OCI-LY1 (cell line): Measurements from ENCODE around the gene TINAG.

Source experiments
- CTCF ChIP-seq: fragments of 200-600 bp; sonication (generic), shearing (Covaris generic); IDR thresholded peaks from 2 replicates; pipeline ENCODE4 v1.5.1; 2017; ENCODE audit warnings: mild to moderate bottlenecking, antibody characterized with exemption, low read length, moderate library complexity, mixed read lengths
- EZH2 ChIP-seq: fragments of 200-600 bp; sonication (generic), shearing (Covaris generic); IDR thresholded peaks from 2 replicates; pipeline ENCODE4 v1.8.0; 2017; ENCODE audit warnings: borderline replicate concordance, mixed run types, mild to moderate bottlenecking, antibody characterized with exemption, low read length, moderate library complexity, mixed read lengths

GRCh38 chr6:54264581-54265272, 43.5 kb upstream of the TINAG start:
- no peak for TF ChIP-seq CTCF
- no peak for TF ChIP-seq EZH2
